Measurements from ENCODE around the gene PHACTR2.

DNA sequence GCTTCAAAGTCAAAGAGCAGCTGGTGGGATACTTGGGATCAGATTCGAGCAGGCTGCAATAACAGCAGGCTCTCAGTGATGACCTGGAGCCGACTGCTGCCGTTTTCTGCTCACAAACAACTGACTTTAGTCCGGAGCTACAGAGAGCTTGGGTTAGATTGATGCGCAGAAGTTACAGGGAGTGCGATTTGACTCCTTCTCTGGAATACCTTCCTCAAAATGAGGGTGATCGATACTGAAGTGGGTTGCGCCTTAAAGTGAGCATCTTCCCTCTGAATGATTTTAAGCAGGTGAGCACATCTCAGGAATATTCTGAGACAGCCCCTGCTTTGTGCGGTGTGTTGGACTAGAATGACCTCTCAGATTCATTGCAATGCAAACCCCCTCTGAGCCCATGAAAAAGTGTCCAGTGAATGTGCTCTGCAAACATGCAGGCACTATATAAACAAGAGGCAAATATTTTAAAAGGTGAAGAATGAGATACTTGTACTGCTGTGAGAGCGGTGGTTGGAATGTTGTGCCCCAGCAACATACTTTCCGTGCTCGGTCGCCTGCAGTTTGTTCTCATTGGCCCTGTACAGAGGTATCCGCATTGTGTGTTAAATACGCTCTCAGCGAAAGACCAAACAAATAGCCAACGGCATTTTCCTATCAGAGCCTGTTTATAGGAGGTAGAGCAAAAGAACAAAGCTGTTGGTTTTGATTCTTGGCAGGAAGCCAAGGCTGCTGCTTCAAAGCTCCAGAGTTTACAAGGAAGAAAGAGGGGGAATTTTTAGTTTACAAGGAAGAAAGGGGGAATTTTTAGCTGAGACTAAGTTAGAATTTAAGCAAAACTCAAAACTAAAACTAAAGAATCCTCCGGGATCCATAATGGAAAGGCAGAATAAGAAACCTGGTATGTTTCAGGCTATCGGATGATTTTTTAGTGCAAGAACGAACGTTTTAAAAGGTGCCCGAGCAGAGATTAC, 67.7 kb downstream of the PHACTR2 start:
- TF ChIP-seq, protein P1, sequence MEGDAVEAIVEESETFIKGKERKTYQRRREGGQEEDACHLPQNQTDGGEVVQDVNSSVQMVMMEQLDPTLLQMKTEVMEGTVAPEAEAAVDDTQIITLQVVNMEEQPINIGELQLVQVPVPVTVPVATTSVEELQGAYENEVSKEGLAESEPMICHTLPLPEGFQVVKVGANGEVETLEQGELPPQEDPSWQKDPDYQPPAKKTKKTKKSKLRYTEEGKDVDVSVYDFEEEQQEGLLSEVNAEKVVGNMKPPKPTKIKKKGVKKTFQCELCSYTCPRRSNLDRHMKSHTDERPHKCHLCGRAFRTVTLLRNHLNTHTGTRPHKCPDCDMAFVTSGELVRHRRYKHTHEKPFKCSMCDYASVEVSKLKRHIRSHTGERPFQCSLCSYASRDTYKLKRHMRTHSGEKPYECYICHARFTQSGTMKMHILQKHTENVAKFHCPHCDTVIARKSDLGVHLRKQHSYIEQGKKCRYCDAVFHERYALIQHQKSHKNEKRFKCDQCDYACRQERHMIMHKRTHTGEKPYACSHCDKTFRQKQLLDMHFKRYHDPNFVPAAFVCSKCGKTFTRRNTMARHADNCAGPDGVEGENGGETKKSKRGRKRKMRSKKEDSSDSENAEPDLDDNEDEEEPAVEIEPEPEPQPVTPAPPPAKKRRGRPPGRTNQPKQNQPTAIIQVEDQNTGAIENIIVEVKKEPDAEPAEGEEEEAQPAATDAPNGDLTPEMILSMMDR (IDR thresholded peaks at IDR 0.05; ENCODE audit: borderline replicate concordance, extremely low read depth, low read length, poor library complexity, severe bottlenecking) = no peak
- TF ChIP-seq EZH2 (IDR thresholded peaks at IDR 0.05; ENCODE audit: borderline replicate concordance, low read depth, low read length, severe bottlenecking) = no peak
